IMR-90 (cell line): ENCODE data around the gene VGF.

Experiments
- CTCF ChIP-seq: conservative IDR thresholded peaks from 2 replicates; pipeline ENCODE4 v1.5.1; 2012; ENCODE audit warnings: mild to moderate bottlenecking, low read depth, low read length, improper control_type of control experiment
- RCOR1 ChIP-seq: IDR thresholded peaks from 2 replicates; pipeline ENCODE4 v1.6.1; 2012; ENCODE audit warnings: mild to moderate bottlenecking, low read length, improper control_type of control experiment; ENCODE audit not compliant: insufficient replicate concordance

- TF ChIP-seq RCOR1 (no peak), CTCF (no peak)
Measured at GRCh38 chr7:101174322-101174854, 9.0 kb upstream of the VGF start.
